Epithelial cell of prostate (primary cell): ENCODE measurements around the gene PYM1.
"Not testable (repeated sequence)": the region's sequence is repeated elsewhere in the genome, so short reads cannot be mapped to it uniquely, and the experiment has no call there.

Source experiments
- DNase-seq: peaks from one replicate; pipeline ENCODE4 v3.0.0-alpha.2; 2011; ENCODE audit warnings: low read depth, low spot score
- H3K27ac ChIP-seq: fragments of 450-650 bp; 2 replicates; pipeline ENCODE4 v1.5.1; 2017; ENCODE audit warnings: mild to moderate bottlenecking

PYM1 gene

DNA sequence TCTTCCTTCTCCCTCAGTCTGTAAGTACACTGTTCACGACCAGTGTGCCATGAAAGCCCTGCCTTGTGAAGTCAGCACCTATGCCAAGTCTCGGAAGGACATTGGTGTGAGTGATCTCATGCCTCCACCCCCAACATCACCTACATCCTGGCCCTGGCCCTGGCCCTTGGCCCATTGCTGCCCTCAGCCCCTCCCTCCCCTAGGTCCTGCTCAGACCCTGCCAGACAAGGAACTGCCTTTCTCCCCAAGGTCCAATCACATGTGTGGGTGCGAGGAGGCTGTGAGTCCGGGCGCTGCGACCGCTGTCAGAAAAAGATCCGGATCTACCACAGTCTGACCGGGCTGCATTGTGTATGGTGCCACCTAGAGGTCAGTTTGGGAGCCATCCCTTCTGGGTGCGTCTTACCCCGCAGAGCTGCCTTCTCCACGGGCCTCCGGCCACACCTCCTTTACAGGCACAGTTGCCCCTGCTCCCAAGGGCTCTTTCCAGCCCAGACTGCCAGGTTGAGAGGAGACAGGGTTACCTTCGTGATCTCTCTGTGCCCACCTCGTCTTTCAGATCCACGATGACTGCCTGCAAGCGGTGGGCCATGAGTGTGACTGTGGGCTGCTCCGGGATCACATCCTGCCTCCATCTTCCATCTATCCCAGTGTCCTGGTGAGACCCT lies 12.5 kb upstream of the PYM1 start:
- DNase-seq = no peak
- H3K27ac ChIP-seq = peak overlapping the region; percentile 99

DNA sequence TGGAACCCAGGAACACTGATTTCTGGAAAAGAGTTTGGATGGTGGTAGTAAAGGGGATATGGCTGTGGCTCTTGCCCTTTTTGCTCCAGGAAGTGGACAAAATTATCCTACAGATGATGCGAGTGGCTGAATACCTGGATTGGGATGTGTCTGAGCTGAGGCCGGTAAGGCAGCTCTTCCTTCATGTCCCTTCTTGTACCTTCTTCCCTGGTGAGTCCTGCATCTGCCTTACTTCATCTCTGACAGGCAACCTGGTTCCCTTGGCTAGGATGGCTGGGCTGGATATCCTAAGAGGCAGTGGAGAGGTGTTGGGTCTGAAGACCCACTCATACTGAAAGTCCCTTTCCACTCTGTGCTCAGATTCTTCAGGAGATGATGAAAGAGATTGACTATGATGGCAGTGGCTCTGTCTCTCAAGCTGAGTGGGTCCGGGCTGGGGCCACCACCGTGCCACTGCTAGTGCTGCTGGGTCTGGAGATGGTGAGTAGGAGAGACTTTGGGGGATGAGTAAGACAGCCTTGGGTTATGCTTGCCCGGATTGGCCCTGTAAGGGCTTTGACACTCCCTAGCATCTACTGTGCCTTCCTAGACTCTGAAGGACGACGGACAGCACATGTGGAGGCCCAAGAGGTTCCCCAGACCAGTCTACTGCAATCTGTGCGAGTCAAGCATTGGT lies 11.3 kb upstream of the PYM1 start:
- H3K27ac ChIP-seq = peak overlapping the region; percentile 99
- no peak for DNase-seq

DNA sequence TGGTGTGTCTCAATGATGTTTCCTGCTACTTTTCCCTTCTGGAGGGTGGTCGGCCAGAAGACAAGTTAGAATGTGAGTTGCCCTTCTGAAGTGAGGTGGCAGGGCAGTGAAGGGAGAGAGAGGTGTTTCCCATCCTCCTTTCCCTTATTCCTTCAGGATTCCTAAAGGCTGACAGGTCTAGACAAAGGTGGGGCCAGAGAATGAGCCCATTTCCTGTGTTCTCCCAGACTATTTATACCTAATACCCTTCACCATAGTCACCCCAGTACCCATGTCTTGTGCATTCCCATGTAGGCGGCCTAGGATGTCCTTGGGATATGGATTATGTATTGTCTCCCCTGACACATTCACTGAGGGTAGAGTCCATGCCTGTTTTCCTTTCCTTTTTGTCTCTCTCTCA lies 10.3 kb upstream of the PYM1 start:
- DNase-seq = no peak
- peak overlapping the region; percentile 99 for H3K27ac ChIP-seq

DNA sequence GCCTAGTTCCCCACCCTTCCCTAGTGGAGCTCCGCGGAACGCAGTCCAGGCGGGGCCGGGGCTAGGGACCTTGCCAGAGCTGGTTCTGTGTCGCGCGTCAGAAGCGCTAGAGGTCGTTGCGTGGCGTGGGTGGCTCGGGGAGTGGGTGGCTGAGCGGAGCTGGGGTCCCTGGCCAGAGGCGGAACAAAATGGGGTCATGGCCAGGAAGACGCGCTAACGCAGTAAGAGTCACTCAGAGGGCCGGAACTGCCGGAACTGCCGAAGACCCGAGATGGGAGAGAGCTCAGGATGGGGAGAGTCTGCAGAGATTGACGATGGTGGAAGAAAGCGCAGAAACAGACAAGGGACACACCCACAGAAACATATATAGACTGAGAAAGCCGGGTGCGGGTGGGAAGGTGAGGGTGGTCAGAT lies 8.1 kb upstream of the PYM1 start:
- DNase-seq = no peak

DNA sequence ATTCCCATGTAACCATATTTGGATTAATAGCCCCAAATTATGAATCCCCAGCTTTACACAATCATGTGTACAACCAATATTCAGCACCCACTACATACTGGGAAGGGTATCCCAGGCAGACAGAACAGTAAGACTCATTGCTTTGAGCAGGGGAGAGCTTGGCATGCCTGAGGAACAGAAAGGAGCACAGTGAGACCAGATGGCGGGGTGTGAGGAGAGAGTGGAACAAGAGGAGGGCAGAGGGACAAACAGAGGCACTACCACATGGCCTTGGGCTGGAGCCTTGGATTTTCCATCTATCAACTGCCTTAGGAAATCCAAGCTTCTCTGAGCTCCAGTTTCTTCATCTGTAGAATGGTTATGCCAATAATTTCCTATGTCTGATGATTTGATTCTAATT lies 7.1 kb upstream of the PYM1 start:
- H3K27ac ChIP-seq = peak overlapping the region; percentile 99
- no peak for DNase-seq

More for the DNA sequence above, 8.1 kb upstream of the PYM1 start:
- H3K27ac ChIP-seq = peak overlapping the region; percentile 99

DNA sequence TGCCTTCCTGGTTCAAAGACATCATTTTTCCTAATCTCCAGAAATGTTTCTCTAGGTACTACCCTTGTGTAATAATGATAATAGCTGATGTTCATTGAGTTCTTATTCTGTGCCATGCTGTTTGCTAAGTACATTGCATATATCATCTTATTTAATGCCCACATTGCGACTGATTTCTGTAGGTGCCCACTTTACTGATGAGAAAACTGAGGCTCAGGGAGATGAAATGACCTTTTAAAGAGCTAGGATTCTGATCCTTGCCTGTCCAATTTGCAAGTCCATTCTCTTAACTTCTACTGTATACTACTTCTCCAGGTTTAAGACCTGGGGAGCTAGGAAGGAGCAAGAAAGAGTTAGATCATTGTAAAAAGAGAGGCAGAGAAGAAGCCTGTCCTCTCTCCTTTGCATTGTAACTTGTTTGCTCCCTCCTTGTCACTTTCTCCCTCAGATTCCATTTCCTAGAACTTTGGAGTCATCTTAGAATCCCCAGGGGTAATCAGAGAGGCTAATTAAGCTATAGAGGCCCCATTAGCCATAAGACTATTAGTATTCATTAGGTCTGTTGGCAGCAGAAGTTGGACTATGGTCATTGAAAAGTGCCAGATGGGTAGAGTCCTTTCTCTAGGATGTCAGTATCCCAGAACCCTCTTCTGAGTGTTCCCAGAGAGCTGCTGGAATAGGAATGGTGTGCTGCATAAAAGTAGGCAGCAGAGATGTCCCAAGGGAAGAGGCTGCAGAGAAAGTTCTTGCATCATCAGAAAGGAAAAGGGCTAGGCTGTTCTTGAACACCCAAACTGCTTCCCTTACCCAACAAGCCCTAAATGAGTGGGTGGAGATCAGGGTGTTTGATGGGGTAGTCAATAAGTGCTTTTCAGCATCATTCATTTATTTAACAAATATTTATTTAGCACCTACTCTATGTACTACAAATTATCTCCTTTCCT lies 6.4 kb upstream of the PYM1 start:
- no peak for DNase-seq
- H3K27ac ChIP-seq = peak overlapping the region; percentile 99

DNA sequence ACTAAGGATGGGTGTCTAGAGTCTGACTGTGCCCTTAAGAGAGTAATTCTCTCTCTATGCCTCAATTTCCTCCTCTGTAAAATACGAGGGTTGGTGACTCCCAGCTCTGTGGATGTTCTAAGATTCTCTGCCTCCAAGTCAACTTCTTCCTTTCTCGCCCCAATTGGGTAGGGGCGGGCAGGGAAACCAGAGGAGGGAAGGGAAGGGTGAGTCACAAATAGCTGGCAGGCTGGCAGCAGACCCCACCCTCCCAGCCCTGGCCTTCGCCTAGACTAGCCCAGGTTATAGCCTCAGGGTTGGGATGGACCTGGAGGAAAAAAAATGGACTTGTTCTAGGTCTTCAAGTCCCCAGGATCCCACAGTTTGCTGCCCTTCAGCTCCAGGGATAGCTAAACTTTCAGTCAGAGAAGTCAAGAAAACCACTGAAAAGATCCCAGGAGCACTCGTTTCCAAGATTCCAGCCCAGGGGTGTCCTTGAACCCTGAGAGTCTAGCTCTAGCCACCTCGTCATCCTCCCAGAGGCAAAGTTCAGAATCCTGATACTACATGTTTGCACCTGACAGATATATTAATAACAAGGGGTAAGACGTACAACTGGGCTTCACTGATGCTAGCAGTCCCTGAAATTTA lies 5.6 kb upstream of the PYM1 start:
- peak overlapping the region; percentile 99 for H3K27ac ChIP-seq

DNA sequence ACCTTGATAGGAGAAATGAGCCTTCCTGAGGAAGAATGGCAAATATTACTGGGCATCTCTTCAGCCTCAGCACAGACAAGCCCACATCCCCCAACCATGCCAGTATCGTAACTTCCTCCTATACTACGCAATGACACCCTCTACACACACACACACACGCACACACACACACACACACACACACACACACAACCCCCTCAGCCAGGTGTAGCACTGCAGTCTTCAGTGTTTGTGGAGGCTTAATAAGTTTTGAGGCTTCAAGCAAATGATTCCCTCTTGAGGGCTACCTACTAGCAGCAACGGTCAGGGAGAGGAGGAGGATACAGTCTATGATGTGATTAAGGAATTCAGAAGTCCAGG lies 4.8 kb upstream of the PYM1 start:
- peak overlapping the region; percentile 99 for H3K27ac ChIP-seq
- DNase-seq = no peak

More for the DNA sequence above, 5.6 kb upstream of the PYM1 start:
- DNase-seq = peak; percentile 88

DNA sequence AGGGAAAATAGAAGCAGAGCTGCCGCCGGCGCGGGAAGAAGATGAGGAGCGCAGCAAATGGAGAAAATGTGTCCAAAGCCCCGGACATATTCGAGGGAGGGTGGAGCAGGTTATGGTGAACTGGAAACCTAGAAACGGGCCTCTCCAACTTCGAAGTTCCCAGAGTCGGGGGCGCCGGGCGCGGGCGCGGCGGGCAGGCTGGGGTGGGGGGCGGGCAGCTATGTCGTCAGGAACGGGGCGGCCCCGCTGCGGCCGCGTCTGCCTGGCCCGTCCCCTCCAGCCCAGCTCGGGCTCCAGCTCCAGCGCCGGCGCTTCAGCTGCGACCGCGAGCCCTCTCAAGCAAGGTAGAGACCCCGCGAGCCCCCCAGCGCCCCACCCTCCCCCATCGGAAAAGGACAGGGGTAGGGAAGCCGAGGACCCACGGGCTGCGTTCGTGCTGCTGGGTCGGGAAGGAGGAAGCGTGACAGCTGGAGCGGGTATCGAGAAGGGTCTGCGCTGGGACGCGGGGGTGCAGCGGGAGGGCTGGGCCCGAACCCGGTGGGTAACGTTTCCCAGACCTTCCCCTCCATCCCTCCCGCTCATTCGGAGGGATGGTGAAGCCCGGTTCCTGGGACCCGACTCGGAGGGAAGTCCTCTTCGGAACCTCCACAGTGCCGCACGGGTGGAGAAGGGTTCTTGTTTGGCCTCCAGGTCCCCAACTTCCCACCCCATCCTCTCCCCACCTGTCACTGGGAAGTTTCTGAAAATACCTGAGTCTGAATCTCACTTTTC lies 4.3 kb upstream of the PYM1 start:
- no peak for DNase-seq
- H3K27ac ChIP-seq = peak overlapping the region; percentile 99

DNA sequence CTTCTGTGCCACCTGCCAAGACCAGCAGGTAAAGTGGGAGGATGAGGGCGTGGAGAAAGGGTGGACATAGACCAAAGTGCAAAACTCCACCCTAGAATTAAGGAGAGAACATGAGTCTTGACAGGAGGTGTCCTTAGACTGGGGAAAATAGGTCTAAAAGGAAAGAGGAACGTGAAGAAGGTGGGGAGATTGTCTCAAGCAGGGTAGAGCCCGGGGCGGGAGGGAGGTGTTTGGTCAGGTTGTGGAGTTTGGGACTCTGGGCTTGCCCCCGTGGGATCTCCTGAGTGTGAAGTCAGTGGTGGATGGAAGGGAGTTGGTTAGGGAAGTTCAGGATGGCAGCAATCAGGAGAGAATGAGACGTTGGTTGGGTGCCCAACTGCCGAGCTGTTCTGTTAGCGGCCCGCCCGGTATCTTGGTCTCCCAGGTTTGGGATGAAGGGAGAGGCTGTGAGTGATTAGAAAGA lies 3.7 kb upstream of the PYM1 start:
- H3K27ac ChIP-seq = peak overlapping the region; percentile 99
- no peak for DNase-seq

DNA sequence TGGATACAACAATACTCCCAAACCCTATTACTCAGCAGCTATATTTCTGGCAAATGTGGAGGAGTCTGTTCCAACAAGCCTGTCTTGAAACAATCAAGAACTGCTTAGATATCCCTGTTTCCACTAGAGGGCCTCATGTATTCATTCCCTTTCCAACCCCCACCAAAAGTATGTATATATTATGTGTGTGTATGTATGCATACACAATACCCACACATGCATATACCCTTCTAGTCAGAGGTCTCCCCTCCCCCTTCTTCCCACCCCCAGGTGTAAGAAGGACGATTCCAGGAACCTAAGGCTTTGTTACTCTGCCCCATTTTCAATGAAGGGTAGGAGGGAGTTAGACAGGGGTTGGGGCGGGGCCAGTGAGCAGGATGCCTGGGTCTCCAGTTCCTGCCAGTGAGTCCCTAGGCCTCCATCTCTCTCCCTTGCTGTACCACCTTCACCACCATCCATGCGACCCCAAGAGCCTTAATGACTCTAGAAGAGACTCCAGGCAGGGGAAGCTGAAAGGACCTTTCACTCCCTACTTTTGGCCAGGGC lies 3.1 kb upstream of the PYM1 start, which contains the start of gene DGKA:
Gene DGKA, plus strand, starts transcription at position 392 of the 546 bp plus-strand sequence. CDS start 5,342 bp downstream, outside the sequence.
- peak within 1 kb of the TSS; percentile 99 for H3K27ac ChIP-seq
- peak; percentile 64 for DNase-seq

DNA sequence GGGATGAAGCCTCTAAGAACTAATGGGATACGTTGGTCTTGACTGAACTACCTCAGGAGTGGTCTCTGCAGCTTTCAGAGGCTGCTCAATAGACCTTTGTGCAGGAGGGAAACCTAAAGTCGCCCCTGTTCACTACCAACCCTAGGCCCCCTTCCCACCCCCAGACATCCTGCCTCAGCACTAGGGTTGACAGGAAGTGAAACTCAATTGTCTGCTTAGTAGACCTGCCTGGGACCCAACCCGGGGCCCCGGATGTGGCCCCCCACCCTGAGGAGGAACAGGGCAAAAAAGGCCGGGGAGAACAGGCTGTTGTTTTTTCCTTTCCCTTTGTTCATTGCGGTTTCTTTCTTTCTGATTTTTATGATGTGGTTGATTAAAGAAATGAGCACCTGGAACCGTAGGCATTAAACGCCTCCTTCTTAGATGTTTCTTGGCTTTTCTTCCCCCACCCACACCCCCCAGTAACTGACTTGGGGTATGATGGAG lies 1.7 kb upstream of the PYM1 start:
- DNase-seq = no peak
- peak overlapping the region; percentile 99 for H3K27ac ChIP-seq

DNA sequence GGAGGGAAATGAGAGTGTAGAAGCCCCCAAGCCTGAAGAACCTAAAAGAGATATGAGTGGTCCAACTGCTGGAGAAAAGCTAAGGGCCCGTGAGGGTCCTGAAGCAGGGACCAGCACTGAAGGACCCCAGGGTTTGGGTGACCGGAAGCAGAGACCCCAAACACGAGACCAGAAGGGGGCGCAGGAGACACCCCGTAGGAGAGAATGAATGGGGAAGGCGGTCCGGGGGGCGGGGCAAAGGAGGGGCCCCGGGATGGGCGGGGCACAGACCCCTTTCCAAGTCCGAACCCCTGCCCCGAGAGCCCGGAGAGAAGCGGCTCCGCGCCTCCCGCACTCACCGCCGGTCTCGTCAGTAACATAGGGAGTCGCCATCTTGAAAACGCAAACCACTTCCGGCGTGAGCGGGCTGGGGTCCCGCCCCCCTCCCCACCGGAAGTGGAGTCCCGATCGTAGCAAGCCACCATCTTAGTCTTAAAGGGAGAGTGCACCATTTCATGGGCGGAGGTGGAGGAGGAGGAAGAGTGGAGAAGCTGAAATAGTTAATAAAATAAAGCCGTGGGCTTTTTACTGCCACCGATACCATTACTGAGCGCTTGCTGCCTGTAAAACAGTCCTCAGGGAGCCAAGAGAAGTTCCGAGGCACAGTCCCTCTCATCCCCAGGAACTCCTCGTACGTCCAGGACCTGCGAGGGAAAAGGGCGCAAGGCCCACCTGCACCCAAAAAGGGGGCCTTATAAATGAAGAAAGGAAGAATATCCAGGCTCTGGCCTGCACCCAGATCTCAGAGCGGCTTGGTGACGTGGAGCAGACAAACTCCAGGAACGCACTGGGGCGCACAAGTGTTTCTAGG lies 731 bp downstream of the PYM1 start:
- DNase-seq = no peak
- H3K27ac ChIP-seq = peak overlapping the region; percentile 99

DNA sequence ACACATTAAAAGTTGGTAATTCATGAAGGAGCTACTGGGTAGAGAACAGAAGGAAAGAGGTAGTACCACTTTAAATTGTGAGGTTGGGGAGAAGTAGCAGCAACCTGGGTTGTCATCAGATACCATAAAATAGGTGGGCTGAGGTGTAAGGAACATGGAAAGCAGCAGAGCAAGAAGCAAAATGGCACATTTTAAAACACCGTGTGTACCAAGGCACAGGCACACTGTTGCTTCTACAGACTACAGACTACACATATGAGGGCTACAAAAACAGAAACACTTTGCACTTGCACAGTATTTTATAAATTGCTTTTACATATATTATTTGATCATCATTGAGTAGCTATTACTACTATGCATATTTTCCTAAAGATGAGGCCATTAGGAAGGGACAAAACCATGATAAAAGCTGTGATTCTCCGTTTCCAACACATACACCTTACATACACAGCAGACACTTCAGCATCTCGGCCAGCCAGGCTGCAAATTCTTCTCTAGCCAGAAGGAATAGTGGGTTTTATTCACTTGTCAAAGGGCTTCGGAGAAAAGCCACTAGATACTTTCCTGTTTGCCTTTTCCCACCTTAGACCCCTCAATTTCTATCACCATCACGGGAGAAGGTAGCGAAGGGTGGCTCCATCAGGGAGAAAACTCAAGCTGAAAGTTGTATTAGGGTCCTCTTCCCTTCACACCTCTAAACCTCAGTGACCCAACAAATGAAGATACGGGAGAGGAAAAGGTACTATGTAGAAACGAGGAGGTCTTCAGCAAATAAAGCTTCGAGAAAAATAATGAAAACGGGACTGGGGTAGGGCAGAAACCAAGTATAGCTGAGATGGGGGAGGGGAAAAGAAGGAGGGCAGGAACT lies 1.6 kb downstream of the PYM1 start:
- peak overlapping the region; percentile 99 for H3K27ac ChIP-seq
- DNase-seq = no peak

DNA sequence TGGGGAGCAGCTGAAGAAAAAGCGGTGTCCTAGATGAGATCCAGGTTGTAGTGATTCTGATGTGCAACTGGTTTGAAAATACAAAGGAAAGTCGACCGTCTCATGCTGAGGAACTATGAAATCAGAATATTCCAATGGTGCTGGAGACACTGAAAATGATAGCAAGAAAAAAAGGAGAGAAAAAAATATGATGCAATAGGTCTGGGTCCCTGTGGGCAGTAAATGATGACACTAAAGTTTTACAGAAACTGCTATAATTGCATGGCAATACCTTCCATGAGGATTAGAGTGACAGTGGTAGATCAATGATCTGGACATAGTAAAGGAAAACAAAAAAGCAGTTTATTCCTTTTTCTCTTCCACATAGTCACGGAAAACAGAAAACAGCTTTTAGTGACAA lies 2.3 kb downstream of the PYM1 start:
- H3K27ac ChIP-seq = peak overlapping the region; percentile 99
- no peak for DNase-seq

DNA sequence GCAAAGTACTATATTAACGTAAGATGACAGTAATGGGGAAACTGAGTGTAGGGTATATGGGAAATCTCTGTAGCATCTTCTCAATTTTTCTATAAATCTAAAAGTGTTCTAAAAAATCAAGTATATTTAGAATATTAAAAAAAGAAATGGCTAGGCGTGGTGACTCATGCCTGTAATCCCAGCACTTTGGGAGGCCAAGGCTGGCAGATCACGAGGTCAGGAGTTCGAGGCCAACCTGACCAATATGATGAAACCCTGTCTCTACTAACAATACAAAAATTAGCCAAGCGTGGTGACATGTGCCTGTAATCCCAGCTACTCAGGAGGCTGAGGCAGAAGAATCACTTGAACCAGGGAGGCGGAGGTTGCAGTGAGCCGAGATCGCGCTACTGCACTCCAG lies 4.0 kb downstream of the PYM1 start:
- not testable (repeated sequence) for DNase-seq, H3K27ac ChIP-seq

DNA sequence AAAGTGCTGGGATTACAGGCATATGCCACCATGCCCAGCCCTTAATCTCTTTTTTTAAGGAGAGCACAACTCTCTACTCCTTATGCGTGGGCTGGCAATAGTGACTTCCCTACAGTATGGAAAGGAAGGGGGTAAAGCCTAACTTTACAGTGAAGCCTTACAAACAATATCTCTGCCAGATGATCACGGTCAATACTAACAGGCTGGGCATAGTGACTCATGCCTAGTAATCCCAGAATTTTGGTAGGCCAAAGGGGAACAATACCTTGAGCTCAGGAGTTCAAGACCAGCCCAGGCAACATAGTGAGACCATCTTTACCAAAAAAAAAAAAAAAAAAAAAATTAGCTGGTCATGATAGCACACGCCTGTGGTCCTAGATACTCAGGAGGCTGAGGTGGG lies 5.6 kb downstream of the PYM1 start:
- DNase-seq = no peak
- no peak overlapping the region for H3K27ac ChIP-seq
